ENCODE measurements around the gene B3GLCT. TPM values are rescaled to one million over a fixed set of nuclear protein-coding genes. Genes with fewer than 3 reads are reported as not detected.

The B3GLCT gene
- total RNA-seq, 4 donors from 2014 or later = 5.4 to 14.1 (median 6.6) TPM

DNA sequence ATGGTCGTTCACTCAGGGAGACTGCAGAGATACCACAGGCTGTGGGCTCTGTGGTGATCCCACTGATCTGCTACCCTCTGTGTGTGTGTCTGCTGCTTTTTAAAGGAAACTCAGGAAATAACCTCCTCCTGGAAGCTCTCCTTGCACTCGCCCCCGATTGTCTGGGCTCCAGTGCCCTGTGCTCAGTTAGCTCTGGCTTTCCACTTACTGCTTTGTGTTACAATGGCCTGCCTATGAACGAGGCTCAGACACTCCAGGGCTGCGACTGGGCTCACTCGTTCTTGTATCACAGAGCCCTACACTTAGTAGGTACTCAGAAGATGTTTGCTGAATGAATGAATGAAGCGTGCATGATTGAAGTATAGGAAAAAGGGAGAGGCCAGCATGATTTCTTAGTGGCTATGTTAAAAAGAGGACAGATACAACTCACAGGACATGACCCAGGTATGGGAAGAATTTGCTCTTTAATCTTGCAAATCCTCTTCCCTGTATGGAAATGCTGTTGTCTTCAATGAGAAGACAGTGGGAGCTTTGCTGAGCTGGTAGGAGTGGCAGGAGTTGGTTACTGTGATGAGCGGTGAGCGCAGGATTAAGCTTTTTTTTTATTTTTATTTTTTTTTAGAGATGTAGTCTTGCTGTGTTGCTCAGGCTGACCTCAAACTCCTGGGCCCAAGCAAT is 26.4 kb downstream of the B3GLCT start:
- Histone ChIP-seq H3K4me1 (no peaks in the 10 kb centered on the region), H3K27me3 (no peaks in the 10 kb centered on the region), H3K36me3 (peaks cover 0 to 19% (median 0%) of the 10 kb centered on the region in 3 donors), H3K27ac (no peak overlapping the region), H3K9me3 (no peaks in the 10 kb centered on the region), H3K4me3 (no peak overlapping the region)
- TF ChIP-seq POLR2A (IDR thresholded peaks at IDR 0.05) = no peak
- no peak for TF ChIP-seq EP300 (IDR thresholded peaks at IDR 0.05)
- TF ChIP-seq, protein P1, sequence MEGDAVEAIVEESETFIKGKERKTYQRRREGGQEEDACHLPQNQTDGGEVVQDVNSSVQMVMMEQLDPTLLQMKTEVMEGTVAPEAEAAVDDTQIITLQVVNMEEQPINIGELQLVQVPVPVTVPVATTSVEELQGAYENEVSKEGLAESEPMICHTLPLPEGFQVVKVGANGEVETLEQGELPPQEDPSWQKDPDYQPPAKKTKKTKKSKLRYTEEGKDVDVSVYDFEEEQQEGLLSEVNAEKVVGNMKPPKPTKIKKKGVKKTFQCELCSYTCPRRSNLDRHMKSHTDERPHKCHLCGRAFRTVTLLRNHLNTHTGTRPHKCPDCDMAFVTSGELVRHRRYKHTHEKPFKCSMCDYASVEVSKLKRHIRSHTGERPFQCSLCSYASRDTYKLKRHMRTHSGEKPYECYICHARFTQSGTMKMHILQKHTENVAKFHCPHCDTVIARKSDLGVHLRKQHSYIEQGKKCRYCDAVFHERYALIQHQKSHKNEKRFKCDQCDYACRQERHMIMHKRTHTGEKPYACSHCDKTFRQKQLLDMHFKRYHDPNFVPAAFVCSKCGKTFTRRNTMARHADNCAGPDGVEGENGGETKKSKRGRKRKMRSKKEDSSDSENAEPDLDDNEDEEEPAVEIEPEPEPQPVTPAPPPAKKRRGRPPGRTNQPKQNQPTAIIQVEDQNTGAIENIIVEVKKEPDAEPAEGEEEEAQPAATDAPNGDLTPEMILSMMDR (IDR thresholded peaks at IDR 0.05) = no peak
- 86 to 91% methylated on average over 9 of the region's 9 CpGs for WGBS, 2 donors
- no peak for DNase-seq (ENCODE audit: low spot score in 2 of 2)

DNA sequence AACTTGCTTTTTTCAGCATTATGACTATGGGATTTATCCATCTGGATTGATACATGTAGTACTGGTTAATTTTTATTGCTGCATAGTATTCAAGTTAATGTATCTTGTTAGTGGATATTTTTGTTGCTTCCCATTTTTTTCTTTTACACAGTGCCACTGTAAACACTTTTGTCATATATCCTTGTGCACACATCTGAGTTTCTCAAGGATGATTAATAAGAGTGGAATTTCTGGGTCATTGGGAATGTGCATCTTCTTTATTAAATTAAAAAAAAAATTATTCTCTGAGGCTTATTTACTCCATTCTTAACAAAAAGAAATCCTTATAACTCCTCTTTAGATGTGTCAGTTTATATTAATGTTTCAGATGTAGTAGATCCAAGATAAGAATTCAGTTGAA is 27.3 kb downstream of the B3GLCT start:
- TF ChIP-seq, protein P1 (IDR thresholded peaks at IDR 0.05) = no peak
- Histone ChIP-seq H3K4me3 (no peak overlapping the region), H3K36me3 (peaks cover 0 to 18% (median 0%) of the 10 kb centered on the region in 3 donors), H3K4me1 (no peaks in the 10 kb centered on the region), H3K9me3 (no peaks in the 10 kb centered on the region), H3K27ac (no peak overlapping the region), H3K27me3 (no peaks in the 10 kb centered on the region)
- DNase-seq (ENCODE audit: low spot score in 2 of 2) = no peak

DNA sequence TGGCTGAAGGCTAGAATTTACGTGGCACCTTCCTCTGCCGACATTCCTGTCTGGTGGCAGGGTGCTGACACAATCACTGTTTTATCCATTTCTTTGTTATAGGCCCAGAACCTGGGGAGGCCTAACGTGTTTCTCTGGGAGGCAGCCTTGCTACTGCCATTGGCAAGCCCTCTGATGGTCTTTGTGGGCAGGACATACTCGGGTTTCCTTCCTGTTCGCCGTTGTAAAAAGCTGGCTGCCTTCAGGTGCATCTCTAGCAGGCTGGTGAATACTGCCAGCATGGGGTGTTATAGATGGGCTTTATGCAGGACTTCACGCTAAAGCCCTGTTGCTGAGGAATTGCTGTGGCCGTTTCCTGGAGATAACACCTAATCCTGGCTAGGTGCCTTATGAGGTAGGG is 28.1 kb downstream of the B3GLCT start:
- 79 to 83% methylated on average over 8 of the region's 8 CpGs for WGBS, 2 donors

DNA sequence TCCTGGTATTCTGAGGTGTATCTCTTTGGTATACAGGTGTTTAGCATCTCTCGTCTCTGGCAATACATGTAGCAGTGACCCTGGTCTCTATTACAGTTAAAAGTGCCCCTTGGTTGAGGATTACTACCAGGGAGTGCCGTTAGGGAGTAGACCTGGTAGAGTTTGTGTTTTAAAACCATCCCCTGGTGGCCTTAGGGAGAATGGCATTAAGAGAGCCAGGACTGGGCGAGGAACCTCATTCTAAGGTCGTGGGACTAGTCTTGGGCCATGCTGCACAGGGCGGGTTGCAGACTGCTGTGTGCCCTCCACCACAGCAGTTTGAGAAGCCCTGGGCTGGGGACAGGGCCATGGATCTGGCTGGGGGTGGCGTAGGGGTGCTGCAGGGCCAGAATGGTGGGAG is 35.0 kb downstream of the B3GLCT start:
- DNase-seq (ENCODE audit: low spot score in 2 of 2) = no peak
- no peaks in the 10 kb centered on the region for H3K4me1 ChIP-seq
- TF ChIP-seq POLR2A (IDR thresholded peaks at IDR 0.05) (no peak), EP300 (IDR thresholded peaks at IDR 0.05) (no peak)
- TF ChIP-seq, protein P1 (IDR thresholded peaks at IDR 0.05) = no peak
- WGBS, 2 donors = 80 to 86% methylated on average over 6 of the region's 6 CpGs
- no peaks in the 10 kb centered on the region for H3K27me3 ChIP-seq
- H3K9me3 ChIP-seq = no peaks in the 10 kb centered on the region
- no peak overlapping the region for H3K4me3 ChIP-seq
- H3K36me3 ChIP-seq = peaks cover 0 to 6% (median 0%) of the 10 kb centered on the region in 3 donors
- no peak overlapping the region for H3K27ac ChIP-seq

More for the DNA sequence above, 28.1 kb downstream of the B3GLCT start:
- no peaks in the 10 kb centered on the region for H3K4me1 ChIP-seq
- H3K27me3 ChIP-seq = no peaks in the 10 kb centered on the region
- DNase-seq (ENCODE audit: low spot score in 2 of 2) = no peak
- TF ChIP-seq POLR2A (IDR thresholded peaks at IDR 0.05) = no peak
- no peak for TF ChIP-seq EP300 (IDR thresholded peaks at IDR 0.05)
- TF ChIP-seq, protein P1 (IDR thresholded peaks at IDR 0.05) = no peak
- H3K36me3 ChIP-seq = peaks cover 0 to 18% (median 0%) of the 10 kb centered on the region in 3 donors
- no peak overlapping the region for H3K27ac ChIP-seq
- no peak overlapping the region for H3K4me3 ChIP-seq
- H3K9me3 ChIP-seq = no peaks in the 10 kb centered on the region

DNA sequence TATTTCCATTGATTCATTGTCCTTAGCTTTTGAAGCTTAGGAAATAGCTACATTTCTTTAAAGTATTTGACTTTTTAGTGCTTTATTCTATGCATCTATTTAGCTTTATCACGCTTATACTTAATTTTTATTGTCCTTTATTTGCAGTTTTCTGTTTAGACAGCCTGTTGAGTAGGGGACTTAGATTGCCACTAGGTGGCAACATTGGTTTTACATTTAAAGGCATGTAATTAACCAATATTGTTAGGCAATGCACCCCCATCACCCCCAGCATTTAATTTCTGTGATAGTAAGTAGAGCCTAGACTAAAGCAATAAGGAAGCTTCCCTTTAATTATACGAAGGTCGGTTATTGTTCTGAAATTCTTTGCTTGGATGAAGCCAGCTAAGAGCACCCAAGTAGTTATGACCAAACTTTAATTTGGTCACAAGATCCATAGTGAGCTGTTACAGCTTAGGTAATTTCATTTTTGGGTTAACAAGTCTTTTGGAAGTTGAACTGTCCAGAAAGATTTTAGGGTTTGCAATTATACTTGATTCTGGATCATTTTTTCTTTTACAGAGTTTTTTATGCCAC is 36.5 kb downstream of the B3GLCT start:
- Histone ChIP-seq H3K4me1 (no peaks in the 10 kb centered on the region), H3K9me3 (no peaks in the 10 kb centered on the region), H3K4me3 (no peak overlapping the region), H3K27ac (no peak overlapping the region), H3K36me3 (no peaks in the 10 kb centered on the region), H3K27me3 (no peaks in the 10 kb centered on the region)
- no peak for TF ChIP-seq POLR2A (IDR thresholded peaks at IDR 0.05)
- TF ChIP-seq EP300 (IDR thresholded peaks at IDR 0.05) = no peak
- TF ChIP-seq, protein P1 (IDR thresholded peaks at IDR 0.05) = peak; percentile 33 to 50 (median 44)
- WGBS, 2 donors = 38 to 51% methylated on average over 3 of the region's 3 CpGs
- peak in 1 of 2 donors; percentile 21 for DNase-seq (ENCODE audit: low spot score in 2 of 2)

Measured in tibial nerve (tissue), 4 donors.